Peyer's patch (tissue), 4 donors: ENCODE results near the gene CSMD2. TPM values are rescaled to one million over a fixed set of nuclear protein-coding genes. Genes with fewer than 3 reads are reported as not detected.

Experiments
- DNase-seq, 3 donors: peaks; one replicate each; pipeline ENCODE4 v3.0.0-alpha.2; 2017 to 2019
- H3K27ac ChIP-seq, 4 donors: fragments of 200-600 bp; sonication (generic); one replicate each; pipeline ENCODE4 v1.5.1; 2016 to 2019
- H3K27me3 ChIP-seq, 2 donors: fragments of 200-600 bp; sonication (generic); one replicate each; pipeline ENCODE4 v1.5.1; 2019
- H3K36me3 ChIP-seq, 3 donors: fragments of 200-600 bp; sonication (generic); one replicate each; pipeline ENCODE4 v1.5.1; 2016 to 2019
- H3K4me1 ChIP-seq, 4 donors: fragments of 200-600 bp; sonication (generic); one replicate each; pipeline ENCODE4 v1.5.1; 2016 to 2019
- H3K4me3 ChIP-seq, 4 donors: fragments of 200-600 bp; sonication (generic); 1 replicate in 3 of 4; 2 replicates in 1 of 4; pipeline ENCODE4 v1.5.1; 2016 to 2019; ENCODE audit warnings: mild to moderate bottlenecking in 1 of 4
- H3K9me3 ChIP-seq, 4 donors: fragments of 200-600 bp; sonication (generic); one replicate each; pipeline ENCODE4 v1.5.1; 2016 to 2019; ENCODE audit warnings: mild to moderate bottlenecking in 1 of 4
- POLR2A ChIP-seq, 2 donors: fragments of 450-650 bp; IDR thresholded peaks; one replicate each; pipeline ENCODE4 v1.5.1; 2017; ENCODE audit warnings: antibody characterized with exemption in 2 of 2, mild to moderate bottlenecking in 2 of 2, moderate library complexity in 2 of 2
- total RNA-seq, 4 donors: library from RNA; depleted of rRNA; stranded (reverse); fragments of >200 nt; gene quantifications; one replicate each; pipeline ENCODE4 v1.1.0, GENCODE V29; 2016
- TF ChIP-seq, protein P1 (sequence below), 6 experiments: fragments of 450-650 bp in 4 of 6; fragments of 200-600 bp in 2 of 6; sonication (generic) in 1 of 6; IDR thresholded peaks; one replicate each; pipeline ENCODE4 v1.5.1; 2017 to 2019; ENCODE audit warnings: antibody characterized with exemption in 6 of 6, mild to moderate bottlenecking in 3 of 6, moderate library complexity in 1 of 6

CSMD2 gene
- total RNA-seq, 4 donors from 2014 or later, result under 0.01 to 1.2 (median 0.70) TPM

DNA sequence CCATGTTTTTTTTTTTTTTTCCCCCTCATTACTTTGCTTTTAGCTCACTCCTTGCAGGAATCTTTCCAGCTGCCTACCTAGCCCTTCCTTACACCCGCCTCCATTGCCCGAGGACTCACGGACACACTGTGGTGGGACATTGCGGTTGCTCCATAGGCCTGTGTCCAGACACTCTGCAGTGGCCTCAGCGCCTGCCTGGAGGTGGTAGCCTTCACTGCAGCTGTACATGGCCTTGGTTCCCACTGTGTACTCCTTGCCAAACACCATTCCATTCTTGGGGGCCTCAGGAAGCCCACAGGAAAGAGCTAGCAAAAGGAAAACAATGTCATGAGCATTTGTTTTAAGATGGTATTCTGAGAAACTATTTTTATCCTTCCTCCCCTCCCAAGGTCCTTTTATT is 592.6 kb downstream of the CSMD2 start:
- Histone ChIP-seq H3K27ac (no peak overlapping the region), H3K27me3 (no peaks in the 10 kb centered on the region), H3K9me3 (no peaks in the 10 kb centered on the region), H3K4me3 (no peak overlapping the region), H3K4me1 (no peaks in the 10 kb centered on the region), H3K36me3 (no peaks in the 10 kb centered on the region)
- TF ChIP-seq, protein P1, sequence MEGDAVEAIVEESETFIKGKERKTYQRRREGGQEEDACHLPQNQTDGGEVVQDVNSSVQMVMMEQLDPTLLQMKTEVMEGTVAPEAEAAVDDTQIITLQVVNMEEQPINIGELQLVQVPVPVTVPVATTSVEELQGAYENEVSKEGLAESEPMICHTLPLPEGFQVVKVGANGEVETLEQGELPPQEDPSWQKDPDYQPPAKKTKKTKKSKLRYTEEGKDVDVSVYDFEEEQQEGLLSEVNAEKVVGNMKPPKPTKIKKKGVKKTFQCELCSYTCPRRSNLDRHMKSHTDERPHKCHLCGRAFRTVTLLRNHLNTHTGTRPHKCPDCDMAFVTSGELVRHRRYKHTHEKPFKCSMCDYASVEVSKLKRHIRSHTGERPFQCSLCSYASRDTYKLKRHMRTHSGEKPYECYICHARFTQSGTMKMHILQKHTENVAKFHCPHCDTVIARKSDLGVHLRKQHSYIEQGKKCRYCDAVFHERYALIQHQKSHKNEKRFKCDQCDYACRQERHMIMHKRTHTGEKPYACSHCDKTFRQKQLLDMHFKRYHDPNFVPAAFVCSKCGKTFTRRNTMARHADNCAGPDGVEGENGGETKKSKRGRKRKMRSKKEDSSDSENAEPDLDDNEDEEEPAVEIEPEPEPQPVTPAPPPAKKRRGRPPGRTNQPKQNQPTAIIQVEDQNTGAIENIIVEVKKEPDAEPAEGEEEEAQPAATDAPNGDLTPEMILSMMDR (IDR thresholded peaks at IDR 0.05), result no peak
- TF ChIP-seq POLR2A (IDR thresholded peaks at IDR 0.05), result no peak
- no peak for DNase-seq

DNA sequence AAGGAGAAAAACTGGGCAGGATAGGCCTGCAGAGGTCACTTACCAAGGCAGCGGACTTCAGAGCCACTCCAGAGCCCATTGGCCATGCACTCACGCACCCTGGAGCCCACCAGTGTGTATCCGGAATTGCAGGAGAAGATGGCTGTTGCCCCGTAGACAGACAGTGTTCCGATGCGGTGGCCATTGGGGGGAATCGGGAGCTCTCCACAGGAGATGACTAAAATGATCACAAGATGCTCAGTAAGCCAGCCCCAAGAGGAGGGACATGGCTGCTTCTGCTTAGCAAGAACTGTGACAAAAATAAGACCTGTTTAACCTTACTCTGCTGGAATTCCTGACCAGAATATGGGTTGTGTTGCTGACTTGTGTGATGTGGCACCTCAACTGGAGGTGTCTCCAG is 595.7 kb downstream of the CSMD2 start:
- TF ChIP-seq, protein P1 (IDR thresholded peaks at IDR 0.05), result no peak
- TF ChIP-seq POLR2A (IDR thresholded peaks at IDR 0.05), result no peak
- Histone ChIP-seq H3K36me3 (no peaks in the 10 kb centered on the region), H3K4me1 (no peaks in the 10 kb centered on the region), H3K9me3 (no peaks in the 10 kb centered on the region), H3K27me3 (no peaks in the 10 kb centered on the region), H3K4me3 (no peak overlapping the region), H3K27ac (no peak overlapping the region)
- no peak for DNase-seq

DNA sequence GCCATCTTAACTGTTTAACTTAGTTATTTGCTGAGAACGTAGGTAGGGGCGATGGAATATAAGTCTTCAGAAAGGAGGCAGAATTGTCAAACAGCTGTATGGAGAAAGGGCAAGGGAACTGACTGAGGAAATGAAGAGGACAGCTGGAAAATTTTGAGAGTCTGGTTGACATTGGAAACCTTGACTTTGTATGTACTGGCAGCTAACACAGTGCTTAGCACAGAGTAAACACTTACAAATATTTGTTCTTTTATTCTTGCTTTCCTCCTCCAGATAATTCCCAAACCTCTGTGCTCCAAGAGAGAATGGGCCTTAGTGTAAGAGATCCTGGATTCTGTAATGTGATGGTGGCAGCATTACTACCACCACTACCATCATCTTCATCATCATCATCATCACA is 601.3 kb downstream of the CSMD2 start:
- no peaks in the 10 kb centered on the region for H3K9me3 ChIP-seq
- no peak overlapping the region for H3K4me3 ChIP-seq
- no peak for TF ChIP-seq POLR2A (IDR thresholded peaks at IDR 0.05)
- TF ChIP-seq, protein P1 (IDR thresholded peaks at IDR 0.05), result no peak
- H3K27me3 ChIP-seq, result no peaks in the 10 kb centered on the region
- no peaks in the 10 kb centered on the region for H3K36me3 ChIP-seq
- no peak overlapping the region for H3K27ac ChIP-seq
- no peaks in the 10 kb centered on the region for H3K4me1 ChIP-seq
- DNase-seq, result no peak

DNA sequence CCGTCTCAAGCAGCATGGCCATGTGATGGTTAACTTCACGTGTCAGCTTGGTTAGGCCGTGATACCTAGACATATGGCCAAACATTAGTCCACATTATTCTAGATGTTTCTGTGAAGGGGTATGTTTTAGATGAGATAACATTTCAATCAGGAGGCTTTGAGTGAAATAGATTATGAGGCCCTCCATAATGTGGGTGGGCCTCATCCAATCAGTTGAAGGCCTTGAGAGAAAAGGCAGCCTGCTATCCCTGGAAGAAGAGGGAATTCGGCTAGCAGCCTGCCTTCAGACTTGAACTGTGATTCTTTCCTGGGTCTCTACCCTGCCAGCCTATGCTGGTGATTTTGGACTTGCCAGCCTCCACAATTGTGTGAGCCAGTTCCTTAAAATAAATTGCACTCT is 602.5 kb downstream of the CSMD2 start:
- DNase-seq, result no peak
- no peak for TF ChIP-seq POLR2A (IDR thresholded peaks at IDR 0.05)
- TF ChIP-seq, protein P1 (IDR thresholded peaks at IDR 0.05), result no peak

DNA sequence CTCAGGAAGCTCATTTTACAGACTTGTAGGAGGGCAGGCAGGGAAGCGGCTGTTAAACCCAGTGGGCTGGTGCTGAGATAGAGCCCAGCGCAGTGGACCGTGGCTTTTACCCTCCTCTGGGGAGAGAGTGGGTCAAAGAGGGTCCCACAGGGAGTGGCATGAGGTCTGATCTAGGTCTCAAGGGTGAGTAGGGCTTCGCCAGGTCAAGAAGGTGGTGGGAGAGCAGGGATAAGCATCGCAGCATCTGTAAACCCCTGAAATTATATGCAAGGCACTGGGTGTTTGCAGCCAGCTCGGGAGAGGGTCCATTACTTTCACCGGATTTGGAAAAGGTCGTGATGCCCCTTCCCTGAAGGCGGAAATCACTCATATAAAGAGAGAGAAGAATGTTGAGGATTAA is 603.5 kb downstream of the CSMD2 start:
- Histone ChIP-seq H3K36me3 (no peaks in the 10 kb centered on the region), H3K27me3 (no peaks in the 10 kb centered on the region), H3K27ac (no peak overlapping the region), H3K9me3 (no peaks in the 10 kb centered on the region), H3K4me1 (no peaks in the 10 kb centered on the region), H3K4me3 (no peak overlapping the region)
- no peak for DNase-seq
- TF ChIP-seq, protein P1 (IDR thresholded peaks at IDR 0.05), result no peak
- TF ChIP-seq POLR2A (IDR thresholded peaks at IDR 0.05), result no peak

More for the DNA sequence above, 602.5 kb downstream of the CSMD2 start:
- Histone ChIP-seq H3K4me3 (no peak overlapping the region), H3K36me3 (no peaks in the 10 kb centered on the region), H3K27ac (no peak overlapping the region), H3K27me3 (no peaks in the 10 kb centered on the region), H3K9me3 (no peaks in the 10 kb centered on the region), H3K4me1 (no peaks in the 10 kb centered on the region)

DNA sequence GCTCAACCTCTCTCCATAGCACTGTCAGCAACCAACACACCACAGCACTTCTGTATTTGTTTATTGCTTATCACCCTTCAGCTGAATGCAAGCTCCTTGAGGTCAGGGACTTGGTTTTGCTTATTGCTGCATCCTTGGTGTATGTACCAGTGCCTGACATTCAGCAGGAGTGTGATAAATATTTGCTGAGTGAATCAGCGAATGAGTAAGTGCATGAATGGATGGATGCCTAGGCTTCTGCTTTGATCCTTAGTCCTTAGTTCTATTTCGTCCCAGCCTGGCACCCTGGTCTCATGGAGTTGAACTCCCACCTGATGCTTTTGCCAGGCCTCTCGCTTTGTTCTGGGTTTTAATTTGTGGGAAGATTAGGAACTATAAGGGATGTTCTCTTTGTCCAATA is 604.4 kb downstream of the CSMD2 start:
- Histone ChIP-seq H3K4me1 (no peaks in the 10 kb centered on the region), H3K27me3 (no peaks in the 10 kb centered on the region), H3K27ac (no peak overlapping the region), H3K36me3 (no peaks in the 10 kb centered on the region), H3K9me3 (no peaks in the 10 kb centered on the region), H3K4me3 (no peak overlapping the region)
- DNase-seq, result no peak
- TF ChIP-seq POLR2A (IDR thresholded peaks at IDR 0.05), result no peak
- TF ChIP-seq, protein P1 (IDR thresholded peaks at IDR 0.05), result no peak
